ENCODE data around the gene TSHZ2.

TSHZ2 gene

GRCh38 chr20:52978851-52979250 lies 6.7 kb downstream of the TSHZ2 start:
- Mint-ChIP-seq H3K36me3 (peaks cover 7% of the 10 kb centered on the region), H3K27ac (peak overlapping the region; percentile 97), H3K4me1 (peaks cover 78% of the 10 kb centered on the region), H3K9me3 (no peaks in the 10 kb centered on the region), H3K4me3 (peak overlapping the region; percentile 83), H3K27me3 (no peaks in the 10 kb centered on the region)

- Mint-ChIP-seq H3K9me3 (no peaks in the 10 kb centered on the region), H3K36me3 (peaks cover 26% of the 10 kb centered on the region), H3K27ac (peak overlapping the region; percentile 97), H3K4me3 (peak overlapping the region; percentile 83), H3K4me1 (peaks cover 94% of the 10 kb centered on the region), H3K27me3 (no peaks in the 10 kb centered on the region)
Observed at GRCh38 chr20:52981051-52981450, 8.9 kb downstream of the TSHZ2 start.

GRCh38 chr20:52983726-52984450 lies 11.7 kb downstream of the TSHZ2 start:
- H3K36me3 Mint-ChIP-seq = peaks cover 26% of the 10 kb centered on the region
- peak overlapping the region; percentile 92 for H3K4me3 Mint-ChIP-seq
- H3K4me1 Mint-ChIP-seq = peaks cover 93% of the 10 kb centered on the region
- H3K27me3 Mint-ChIP-seq = no peaks in the 10 kb centered on the region
- H3K27ac Mint-ChIP-seq = peak overlapping the region; percentile 95
- no peaks in the 10 kb centered on the region for H3K9me3 Mint-ChIP-seq

- Mint-ChIP-seq H3K36me3 (peaks cover 24% of the 10 kb centered on the region), H3K4me1 (peaks cover 91% of the 10 kb centered on the region), H3K4me3 (peak overlapping the region; percentile 92), H3K27me3 (no peaks in the 10 kb centered on the region), H3K27ac (peak overlapping the region; percentile 95), H3K9me3 (no peaks in the 10 kb centered on the region)
Observed at GRCh38 chr20:52984451-52984810, 12.3 kb downstream of the TSHZ2 start.

- no peaks in the 10 kb centered on the region for H3K27me3 Mint-ChIP-seq
- H3K4me3 Mint-ChIP-seq = no peak overlapping the region
- peak overlapping the region; percentile 30 for H3K27ac Mint-ChIP-seq
- peaks cover 25% of the 10 kb centered on the region for H3K36me3 Mint-ChIP-seq
- no peaks in the 10 kb centered on the region for H3K9me3 Mint-ChIP-seq
- H3K4me1 Mint-ChIP-seq = peaks cover 79% of the 10 kb centered on the region
Observed at GRCh38 chr20:52985687-52986086, 13.5 kb downstream of the TSHZ2 start.

GRCh38 chr20:52987295-52987694 lies 15.1 kb downstream of the TSHZ2 start:
- peaks cover 25% of the 10 kb centered on the region for H3K36me3 Mint-ChIP-seq
- no peak overlapping the region for H3K4me3 Mint-ChIP-seq
- H3K27me3 Mint-ChIP-seq = no peaks in the 10 kb centered on the region
- H3K27ac Mint-ChIP-seq = peak overlapping the region; percentile 76
- peaks cover 63% of the 10 kb centered on the region for H3K4me1 Mint-ChIP-seq
- H3K9me3 Mint-ChIP-seq = no peaks in the 10 kb centered on the region

GRCh38 chr20:52991830-52992229 lies 19.7 kb downstream of the TSHZ2 start:
- no peaks in the 10 kb centered on the region for H3K9me3 Mint-ChIP-seq
- H3K4me1 Mint-ChIP-seq = peaks cover 34% of the 10 kb centered on the region
- H3K36me3 Mint-ChIP-seq = peaks cover 17% of the 10 kb centered on the region
- H3K4me3 Mint-ChIP-seq = no peak overlapping the region
- no peaks in the 10 kb centered on the region for H3K27me3 Mint-ChIP-seq
- no peak overlapping the region for H3K27ac Mint-ChIP-seq

- peaks cover 34% of the 10 kb centered on the region for H3K4me1 Mint-ChIP-seq
- no peak overlapping the region for H3K27ac Mint-ChIP-seq
- H3K27me3 Mint-ChIP-seq = no peaks in the 10 kb centered on the region
- no peak overlapping the region for H3K4me3 Mint-ChIP-seq
- peaks cover 19% of the 10 kb centered on the region for H3K36me3 Mint-ChIP-seq
- H3K9me3 Mint-ChIP-seq = no peaks in the 10 kb centered on the region
Observed at GRCh38 chr20:52992632-52993031, 20.5 kb downstream of the TSHZ2 start.

GRCh38 chr20:52993076-52993475 lies 20.9 kb downstream of the TSHZ2 start:
- Mint-ChIP-seq H3K36me3 (peaks cover 16% of the 10 kb centered on the region), H3K27ac (peak overlapping the region; percentile 85), H3K4me3 (peak overlapping the region; percentile 38), H3K9me3 (no peaks in the 10 kb centered on the region), H3K4me1 (peaks cover 34% of the 10 kb centered on the region), H3K27me3 (no peaks in the 10 kb centered on the region)

- H3K9me3 Mint-ChIP-seq = no peaks in the 10 kb centered on the region
- peak overlapping the region; percentile 33 for H3K27ac Mint-ChIP-seq
- H3K4me3 Mint-ChIP-seq = no peak overlapping the region
- no peaks in the 10 kb centered on the region for H3K27me3 Mint-ChIP-seq
- H3K4me1 Mint-ChIP-seq = peaks cover 35% of the 10 kb centered on the region
- H3K36me3 Mint-ChIP-seq = peaks cover 19% of the 10 kb centered on the region
Observed at GRCh38 chr20:52994184-52994970, 22.2 kb downstream of the TSHZ2 start.

- no peaks in the 10 kb centered on the region for H3K27me3 Mint-ChIP-seq
- peak overlapping the region; percentile 5 for H3K4me3 Mint-ChIP-seq
- no peaks in the 10 kb centered on the region for H3K9me3 Mint-ChIP-seq
- H3K27ac Mint-ChIP-seq = peak overlapping the region; percentile 71
- H3K36me3 Mint-ChIP-seq = peaks cover 20% of the 10 kb centered on the region
- H3K4me1 Mint-ChIP-seq = peaks cover 50% of the 10 kb centered on the region
Observed at GRCh38 chr20:52996130-52996529, 24.0 kb downstream of the TSHZ2 start.

- peak overlapping the region; percentile 5 for H3K4me3 Mint-ChIP-seq
- no peaks in the 10 kb centered on the region for H3K27me3 Mint-ChIP-seq
- no peaks in the 10 kb centered on the region for H3K9me3 Mint-ChIP-seq
- H3K27ac Mint-ChIP-seq = peak overlapping the region; percentile 71
- H3K36me3 Mint-ChIP-seq = peaks cover 20% of the 10 kb centered on the region
- H3K4me1 Mint-ChIP-seq = peaks cover 55% of the 10 kb centered on the region
Observed at GRCh38 chr20:52996658-52997057, 24.5 kb downstream of the TSHZ2 start.

GRCh38 chr20:52998268-52998667 lies 26.1 kb downstream of the TSHZ2 start:
- H3K4me1 Mint-ChIP-seq = peaks cover 68% of the 10 kb centered on the region
- H3K4me3 Mint-ChIP-seq = no peak overlapping the region
- peak overlapping the region; percentile 89 for H3K27ac Mint-ChIP-seq
- H3K27me3 Mint-ChIP-seq = no peaks in the 10 kb centered on the region
- peaks cover 20% of the 10 kb centered on the region for H3K36me3 Mint-ChIP-seq
- no peaks in the 10 kb centered on the region for H3K9me3 Mint-ChIP-seq

- Mint-ChIP-seq H3K36me3 (peaks cover 20% of the 10 kb centered on the region), H3K4me1 (peaks cover 76% of the 10 kb centered on the region), H3K4me3 (no peak overlapping the region), H3K9me3 (peaks cover 4% of the 10 kb centered on the region), H3K27ac (peak overlapping the region; percentile 88), H3K27me3 (no peaks in the 10 kb centered on the region)
Observed at GRCh38 chr20:52999040-52999439, 26.9 kb downstream of the TSHZ2 start.

- Mint-ChIP-seq H3K9me3 (peaks cover 8% of the 10 kb centered on the region), H3K27ac (peak overlapping the region; percentile 99), H3K36me3 (peaks cover 19% of the 10 kb centered on the region), H3K27me3 (no peaks in the 10 kb centered on the region), H3K4me3 (peak overlapping the region; percentile 83), H3K4me1 (peaks cover 91% of the 10 kb centered on the region)
Observed at GRCh38 chr20:53001498-53002301, 29.5 kb downstream of the TSHZ2 start.

Measured in activated naive CD4-positive, alpha-beta T cell treated with anti-CD3 and anti-CD28 coated beads, Interleukin-2, amount 50 U/mL, for 24 hours (primary cell).